GM12873 (cell line): Measurements from ENCODE around the gene SIL1.

ENCODE experiments used
- TF ChIP-seq, protein P1 (sequence below): IDR thresholded peaks from 2 replicates; pipeline ENCODE4 v1.5.1; 2012; ENCODE audit warnings: low read depth, mild to moderate bottlenecking, moderate library complexity, low read length, control low read depth; ENCODE audit not compliant: insufficient read depth; ENCODE audit errors: missing control alignments

Gene SIL1

DNA sequence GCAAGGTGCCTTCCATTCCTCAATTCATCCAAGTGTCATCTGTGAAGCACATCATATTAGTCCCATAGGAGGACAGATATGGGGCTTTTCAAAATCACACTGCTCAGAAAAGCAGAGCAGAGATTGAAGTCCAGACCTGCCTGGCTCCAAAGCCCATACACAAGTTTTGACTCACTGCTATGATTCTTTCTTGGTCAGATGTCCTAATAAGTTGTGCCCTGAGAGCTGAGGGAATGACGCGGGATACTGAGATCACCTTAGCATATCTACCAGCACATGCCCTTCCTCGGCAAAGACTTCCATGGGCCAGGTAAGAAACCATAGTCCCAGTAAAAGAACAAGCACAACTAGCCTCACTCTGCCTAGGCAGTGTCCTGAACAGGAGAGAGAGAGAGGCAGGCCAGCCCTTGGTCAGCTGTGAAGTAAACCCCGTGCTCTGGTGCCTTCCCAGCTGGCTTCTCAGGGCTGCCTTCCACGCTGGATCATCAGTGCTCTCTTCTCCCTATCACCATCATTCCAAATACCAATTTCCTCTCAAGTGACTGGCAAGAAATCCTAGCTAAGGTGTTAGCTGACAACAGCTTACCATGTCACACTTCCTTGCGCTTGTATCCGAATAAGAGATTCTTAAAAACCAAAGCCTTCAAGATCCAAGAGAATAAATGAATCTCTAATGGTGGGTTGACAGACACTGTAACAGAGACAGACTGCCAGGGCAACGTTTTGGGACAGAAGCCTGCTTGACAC, 73.2 kb downstream of the SIL1 start:
- TF ChIP-seq, protein P1, sequence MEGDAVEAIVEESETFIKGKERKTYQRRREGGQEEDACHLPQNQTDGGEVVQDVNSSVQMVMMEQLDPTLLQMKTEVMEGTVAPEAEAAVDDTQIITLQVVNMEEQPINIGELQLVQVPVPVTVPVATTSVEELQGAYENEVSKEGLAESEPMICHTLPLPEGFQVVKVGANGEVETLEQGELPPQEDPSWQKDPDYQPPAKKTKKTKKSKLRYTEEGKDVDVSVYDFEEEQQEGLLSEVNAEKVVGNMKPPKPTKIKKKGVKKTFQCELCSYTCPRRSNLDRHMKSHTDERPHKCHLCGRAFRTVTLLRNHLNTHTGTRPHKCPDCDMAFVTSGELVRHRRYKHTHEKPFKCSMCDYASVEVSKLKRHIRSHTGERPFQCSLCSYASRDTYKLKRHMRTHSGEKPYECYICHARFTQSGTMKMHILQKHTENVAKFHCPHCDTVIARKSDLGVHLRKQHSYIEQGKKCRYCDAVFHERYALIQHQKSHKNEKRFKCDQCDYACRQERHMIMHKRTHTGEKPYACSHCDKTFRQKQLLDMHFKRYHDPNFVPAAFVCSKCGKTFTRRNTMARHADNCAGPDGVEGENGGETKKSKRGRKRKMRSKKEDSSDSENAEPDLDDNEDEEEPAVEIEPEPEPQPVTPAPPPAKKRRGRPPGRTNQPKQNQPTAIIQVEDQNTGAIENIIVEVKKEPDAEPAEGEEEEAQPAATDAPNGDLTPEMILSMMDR = no peak

DNA sequence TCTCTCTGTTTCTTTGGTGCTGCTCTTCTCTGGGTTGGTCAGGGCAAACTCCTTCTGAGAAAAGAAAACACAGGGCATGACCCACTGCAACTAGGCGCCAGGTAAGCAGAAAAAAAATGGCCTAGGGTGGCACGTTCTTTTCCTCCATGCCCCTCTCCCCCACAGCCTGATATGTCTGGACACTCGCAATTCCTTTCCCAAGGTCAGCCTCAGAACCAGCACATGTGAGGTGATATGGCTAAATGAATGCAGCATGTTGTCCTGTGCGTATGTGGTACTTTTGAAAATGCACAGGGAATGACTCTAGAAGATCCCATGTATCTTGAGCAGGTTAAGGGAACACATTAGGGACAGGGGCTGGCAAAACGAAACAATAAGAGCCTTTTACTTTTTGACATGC, 77.0 kb downstream of the SIL1 start:
- TF ChIP-seq, protein P1 = no peak

DNA sequence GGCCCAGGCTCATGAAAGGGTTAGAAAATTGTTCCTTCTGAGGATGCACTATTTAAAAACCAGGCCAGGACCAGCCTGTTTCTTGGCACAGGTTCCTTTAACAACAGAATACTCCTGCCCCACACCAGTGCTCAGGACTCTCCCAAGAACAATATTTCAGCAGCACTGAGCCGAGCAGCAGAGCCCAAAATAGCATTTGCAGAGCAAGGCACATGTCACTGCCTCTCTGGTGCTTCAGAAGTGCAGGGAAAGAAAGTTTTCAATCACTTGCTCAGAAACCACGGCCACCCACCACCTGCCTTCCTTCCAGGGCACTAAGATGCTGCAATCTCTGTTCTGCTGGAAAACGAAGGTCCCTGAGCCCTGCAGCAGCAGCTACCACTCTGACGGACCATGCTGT, 77.6 kb downstream of the SIL1 start:
- TF ChIP-seq, protein P1 = no peak

DNA sequence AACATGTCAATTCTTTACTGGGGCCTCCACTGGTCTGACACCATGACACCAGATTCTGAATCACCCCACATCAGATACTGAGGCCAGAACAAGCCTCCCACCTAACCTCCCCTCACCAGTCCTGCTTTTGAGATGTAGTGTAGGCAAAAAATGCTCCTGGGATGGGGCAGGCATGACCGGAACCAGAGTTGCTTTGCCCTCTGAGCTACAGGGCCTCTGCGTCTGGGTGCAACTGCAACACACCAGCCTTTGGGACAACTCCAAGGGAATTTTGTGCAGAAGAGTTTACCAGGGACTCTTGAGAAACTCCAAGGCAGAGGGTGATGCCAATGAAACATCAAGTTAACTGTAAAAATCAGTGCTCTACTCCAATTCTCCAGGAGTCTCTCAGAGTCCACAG, 79.4 kb downstream of the SIL1 start:
- TF ChIP-seq, protein P1 = no peak

DNA sequence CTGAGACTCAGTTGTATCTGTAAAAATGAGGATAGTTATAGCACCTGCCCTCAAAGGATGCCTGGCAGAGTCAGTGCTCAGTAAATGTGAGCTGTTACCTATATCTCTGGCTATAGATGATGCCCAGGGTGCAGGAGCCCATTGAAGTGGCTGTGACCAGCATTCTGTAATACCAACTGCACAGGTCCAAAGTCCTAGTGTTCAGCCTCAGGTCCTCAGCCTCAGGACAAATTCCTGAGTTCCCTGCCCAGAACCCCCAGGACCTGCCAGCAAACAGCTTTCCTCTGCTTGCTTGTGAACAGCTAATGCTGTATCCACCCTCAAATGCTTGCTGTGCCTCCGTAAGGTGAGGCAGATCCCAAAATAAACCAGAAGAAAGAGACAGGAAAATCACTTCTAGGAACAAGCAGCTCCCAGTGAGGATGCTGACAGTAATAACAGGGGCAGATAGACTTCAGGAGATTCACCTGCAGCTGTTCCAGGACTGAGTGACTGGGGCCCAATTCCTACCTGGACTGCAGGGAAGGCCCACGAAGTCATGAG, 80.8 kb downstream of the SIL1 start:
- TF ChIP-seq, protein P1 = no peak

DNA sequence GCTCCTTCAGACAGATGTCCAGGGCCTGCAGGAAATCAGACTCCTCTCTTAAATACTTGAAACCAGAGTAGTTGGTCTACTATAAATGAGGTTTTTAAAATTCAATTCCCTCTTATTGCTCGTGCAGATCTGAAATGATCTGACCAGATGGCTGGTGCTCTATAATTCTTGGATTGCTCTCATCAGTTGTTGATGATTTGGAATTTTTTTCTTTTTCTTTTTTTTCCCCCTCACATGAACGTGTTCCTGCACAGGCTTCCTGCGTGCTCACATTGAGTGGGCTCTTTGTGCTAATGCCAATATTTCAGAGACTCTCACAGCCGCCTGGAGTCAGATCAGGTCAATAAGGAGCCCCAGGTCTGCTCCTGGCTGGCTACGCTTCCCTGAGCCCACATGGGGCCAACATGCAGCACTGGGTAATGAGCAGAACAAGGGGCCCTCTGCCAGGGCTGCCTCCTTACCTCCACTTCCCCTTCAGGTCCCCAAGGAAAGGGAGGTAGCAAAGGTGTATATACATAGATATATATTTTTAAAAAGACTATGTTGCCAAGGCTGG, 82.0 kb downstream of the SIL1 start:
- TF ChIP-seq, protein P1 = no peak

DNA sequence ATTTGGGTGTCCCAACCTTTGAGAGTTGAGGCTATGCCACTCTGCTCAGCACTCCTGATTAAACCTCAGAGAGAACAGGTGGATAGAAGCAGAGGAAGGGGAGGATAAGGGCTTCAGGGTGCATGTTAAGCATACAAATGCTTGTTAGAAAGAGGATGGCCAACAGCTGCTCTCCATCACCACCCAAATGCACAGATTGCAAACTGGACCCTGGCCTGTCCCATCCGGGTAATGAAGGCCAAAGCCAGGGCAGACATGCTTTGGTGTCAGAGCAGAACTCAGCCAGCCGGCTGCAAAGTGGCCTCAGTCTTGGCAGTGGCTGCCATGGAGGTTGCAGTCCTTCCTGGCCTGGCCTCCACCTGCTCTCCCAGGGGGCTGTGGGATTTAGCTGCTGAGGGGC, 84.3 kb downstream of the SIL1 start:
- TF ChIP-seq, protein P1 = no peak
